Neutrophil (primary cell): ENCODE results near the gene AMIGO1.

Experiments
- H3K27ac ChIP-seq: fragments of 200-600 bp; sonication (generic); 2 replicates; pipeline ENCODE4 v1.5.1; 2016; ENCODE audit warnings: mild to moderate bottlenecking, moderate library complexity
- H3K27me3 ChIP-seq: fragments of 200-600 bp; sonication (generic); 2 replicates; pipeline ENCODE4 v1.6.0; 2016; ENCODE audit warnings: mild to moderate bottlenecking
- H3K36me3 ChIP-seq: fragments of 200-600 bp; sonication (generic); 2 replicates; pipeline ENCODE4 v1.5.1; 2017
- H3K4me1 ChIP-seq, 2 experiments: fragments of 200-600 bp in 1 of 2; sonication (generic) in 1 of 2; 1 replicate in 1 of 2; 2 replicates in 1 of 2; pipeline versions ENCODE4 v1.5.1 to v1.6.1; 2013 to 2016; ENCODE audit warnings: low read depth in 1 of 2, low read length in 1 of 2, mild to moderate bottlenecking in 1 of 2, moderate library complexity in 1 of 2; ENCODE audit not compliant: control insufficient read depth in 1 of 2, insufficient read depth in 1 of 2
- H3K4me3 ChIP-seq, 2 experiments: fragments of 200-600 bp in 1 of 2; sonication (generic) in 1 of 2; 1 replicate in 1 of 2; 2 replicates in 1 of 2; pipeline ENCODE4 v1.5.1; 2013 to 2016; ENCODE audit warnings: low read depth in 1 of 2, low read length in 1 of 2, mild to moderate bottlenecking in 1 of 2, moderate library complexity in 1 of 2
- H3K9me3 ChIP-seq: fragments of 200-600 bp; sonication (generic); 2 replicates; pipeline ENCODE4 v1.5.1; 2016
- CTCF ChIP-seq: fragments of 200-600 bp; sonication (generic); IDR thresholded peaks from 2 replicates; pipeline ENCODE4 v1.5.1; 2016; ENCODE audit warnings: antibody characterized with exemption

The AMIGO1 gene

GRCh38 chr1:109472779-109473178, 36.7 kb downstream of the AMIGO1 start:
- Histone ChIP-seq H3K27ac (no peak overlapping the region), H3K36me3 (no peaks in the 10 kb centered on the region), H3K4me1 (peaks cover 0 to 1% of the 10 kb centered on the region in 2 experiments), H3K27me3 (peaks cover 96% of the 10 kb centered on the region), H3K4me3 (no peak overlapping the region), H3K9me3 (no peaks in the 10 kb centered on the region)
- no peak for TF ChIP-seq CTCF

- H3K36me3 ChIP-seq, result no peaks in the 10 kb centered on the region
- peaks cover 5 to 11% of the 10 kb centered on the region in 2 experiments for H3K4me1 ChIP-seq
- no peaks in the 10 kb centered on the region for H3K9me3 ChIP-seq
- H3K4me3 ChIP-seq, result no peak overlapping the region
- no peak overlapping the region for H3K27ac ChIP-seq
- H3K27me3 ChIP-seq, result peaks cover 98% of the 10 kb centered on the region
- TF ChIP-seq CTCF, result no peak
Measured at GRCh38 chr1:109470245-109470644, 39.3 kb downstream of the AMIGO1 start.

GRCh38 chr1:109468903-109469302, 40.6 kb downstream of the AMIGO1 start:
- TF ChIP-seq CTCF, result no peak
- Histone ChIP-seq H3K4me1 (peaks cover 5 to 11% of the 10 kb centered on the region in 2 experiments), H3K27ac (no peak overlapping the region), H3K9me3 (no peaks in the 10 kb centered on the region), H3K27me3 (peaks cover 100% of the 10 kb centered on the region), H3K36me3 (no peaks in the 10 kb centered on the region), H3K4me3 (no peak overlapping the region)

- H3K27ac ChIP-seq, result no peak overlapping the region
- H3K4me1 ChIP-seq, result peaks cover 5 to 11% of the 10 kb centered on the region in 2 experiments
- no peaks in the 10 kb centered on the region for H3K9me3 ChIP-seq
- H3K4me3 ChIP-seq, result no peak overlapping the region
- no peaks in the 10 kb centered on the region for H3K36me3 ChIP-seq
- no peak for TF ChIP-seq CTCF
- peaks cover 100% of the 10 kb centered on the region for H3K27me3 ChIP-seq
Measured at GRCh38 chr1:109468061-109468460, 41.5 kb downstream of the AMIGO1 start.

GRCh38 chr1:109467301-109467777, 42.2 kb downstream of the AMIGO1 start:
- Histone ChIP-seq H3K9me3 (no peaks in the 10 kb centered on the region), H3K4me1 (peaks cover 5 to 11% of the 10 kb centered on the region in 2 experiments), H3K27me3 (peaks cover 100% of the 10 kb centered on the region), H3K27ac (no peak overlapping the region), H3K4me3 (no peak overlapping the region), H3K36me3 (no peaks in the 10 kb centered on the region)
- TF ChIP-seq CTCF, result no peak
